ENCODE data around the gene EIF4E1B. TPM values are rescaled to one million over a fixed set of nuclear protein-coding genes. Genes with fewer than 3 reads are reported as not detected.

The EIF4E1B gene
- polyA plus RNA-seq, 1 donor from 2014 or later, result 0.82 TPM

GRCh38 chr5:176675676-176676360, 45.3 kb downstream of the EIF4E1B start:
- no peaks in the 10 kb centered on the region for H3F3A ChIP-seq (ENCODE audit: insufficient read depth, low read length, poor library complexity, severe bottlenecking)
- H3K9me2 ChIP-seq (ENCODE audit: insufficient read depth, low read length), result no peaks in the 10 kb centered on the region
- no peaks in the 10 kb centered on the region for H4K20me1 ChIP-seq (ENCODE audit: insufficient read depth)
- no peaks in the 10 kb centered on the region for H3K36me3 ChIP-seq (ENCODE audit: insufficient read depth, low read length)
- no peak overlapping the region for H3K4me3 ChIP-seq (ENCODE audit: low read length)
- H3K9me3 ChIP-seq (ENCODE audit: low read length), result no peaks in the 10 kb centered on the region
- H3K27ac ChIP-seq (ENCODE audit: low read length), result no peak overlapping the region
- H3K79me2 ChIP-seq (replicated peaks; ENCODE audit: insufficient read depth, low read length), result no peaks in the 10 kb centered on the region
- no peak overlapping the region for H3K4me2 ChIP-seq (ENCODE audit: low read length)
- H2AFZ ChIP-seq (ENCODE audit: low read depth, low read length), result no peak overlapping the region
- H3K9ac ChIP-seq (ENCODE audit: low read length), result no peak overlapping the region
- H3K27me3 ChIP-seq (ENCODE audit: insufficient read depth, low read depth, low read length), result no peaks in the 10 kb centered on the region
- no peak for TF ChIP-seq SMC3 (conservative IDR thresholded peaks at IDR 0.05; ENCODE audit: poor library complexity)
- TF ChIP-seq RAD21 (conservative IDR thresholded peaks at IDR 0.05), result no peak
- TF ChIP-seq EP300 (conservative IDR thresholded peaks at IDR 0.05; ENCODE audit: poor library complexity, severe bottlenecking), result no peak
- TF ChIP-seq TAF1 (IDR thresholded peaks at IDR 0.05; ENCODE audit: low read depth), result no peak
- TF ChIP-seq, protein P1, sequence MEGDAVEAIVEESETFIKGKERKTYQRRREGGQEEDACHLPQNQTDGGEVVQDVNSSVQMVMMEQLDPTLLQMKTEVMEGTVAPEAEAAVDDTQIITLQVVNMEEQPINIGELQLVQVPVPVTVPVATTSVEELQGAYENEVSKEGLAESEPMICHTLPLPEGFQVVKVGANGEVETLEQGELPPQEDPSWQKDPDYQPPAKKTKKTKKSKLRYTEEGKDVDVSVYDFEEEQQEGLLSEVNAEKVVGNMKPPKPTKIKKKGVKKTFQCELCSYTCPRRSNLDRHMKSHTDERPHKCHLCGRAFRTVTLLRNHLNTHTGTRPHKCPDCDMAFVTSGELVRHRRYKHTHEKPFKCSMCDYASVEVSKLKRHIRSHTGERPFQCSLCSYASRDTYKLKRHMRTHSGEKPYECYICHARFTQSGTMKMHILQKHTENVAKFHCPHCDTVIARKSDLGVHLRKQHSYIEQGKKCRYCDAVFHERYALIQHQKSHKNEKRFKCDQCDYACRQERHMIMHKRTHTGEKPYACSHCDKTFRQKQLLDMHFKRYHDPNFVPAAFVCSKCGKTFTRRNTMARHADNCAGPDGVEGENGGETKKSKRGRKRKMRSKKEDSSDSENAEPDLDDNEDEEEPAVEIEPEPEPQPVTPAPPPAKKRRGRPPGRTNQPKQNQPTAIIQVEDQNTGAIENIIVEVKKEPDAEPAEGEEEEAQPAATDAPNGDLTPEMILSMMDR (IDR thresholded peaks at IDR 0.05; ENCODE audit: poor library complexity, severe bottlenecking), result no peak
- TF ChIP-seq POLR2AphosphoS5 (IDR thresholded peaks at IDR 0.05), result no peak
- TF ChIP-seq MXI1 (conservative IDR thresholded peaks at IDR 0.05; ENCODE audit: poor library complexity, severe bottlenecking), result no peak
- TF ChIP-seq, protein P2, sequence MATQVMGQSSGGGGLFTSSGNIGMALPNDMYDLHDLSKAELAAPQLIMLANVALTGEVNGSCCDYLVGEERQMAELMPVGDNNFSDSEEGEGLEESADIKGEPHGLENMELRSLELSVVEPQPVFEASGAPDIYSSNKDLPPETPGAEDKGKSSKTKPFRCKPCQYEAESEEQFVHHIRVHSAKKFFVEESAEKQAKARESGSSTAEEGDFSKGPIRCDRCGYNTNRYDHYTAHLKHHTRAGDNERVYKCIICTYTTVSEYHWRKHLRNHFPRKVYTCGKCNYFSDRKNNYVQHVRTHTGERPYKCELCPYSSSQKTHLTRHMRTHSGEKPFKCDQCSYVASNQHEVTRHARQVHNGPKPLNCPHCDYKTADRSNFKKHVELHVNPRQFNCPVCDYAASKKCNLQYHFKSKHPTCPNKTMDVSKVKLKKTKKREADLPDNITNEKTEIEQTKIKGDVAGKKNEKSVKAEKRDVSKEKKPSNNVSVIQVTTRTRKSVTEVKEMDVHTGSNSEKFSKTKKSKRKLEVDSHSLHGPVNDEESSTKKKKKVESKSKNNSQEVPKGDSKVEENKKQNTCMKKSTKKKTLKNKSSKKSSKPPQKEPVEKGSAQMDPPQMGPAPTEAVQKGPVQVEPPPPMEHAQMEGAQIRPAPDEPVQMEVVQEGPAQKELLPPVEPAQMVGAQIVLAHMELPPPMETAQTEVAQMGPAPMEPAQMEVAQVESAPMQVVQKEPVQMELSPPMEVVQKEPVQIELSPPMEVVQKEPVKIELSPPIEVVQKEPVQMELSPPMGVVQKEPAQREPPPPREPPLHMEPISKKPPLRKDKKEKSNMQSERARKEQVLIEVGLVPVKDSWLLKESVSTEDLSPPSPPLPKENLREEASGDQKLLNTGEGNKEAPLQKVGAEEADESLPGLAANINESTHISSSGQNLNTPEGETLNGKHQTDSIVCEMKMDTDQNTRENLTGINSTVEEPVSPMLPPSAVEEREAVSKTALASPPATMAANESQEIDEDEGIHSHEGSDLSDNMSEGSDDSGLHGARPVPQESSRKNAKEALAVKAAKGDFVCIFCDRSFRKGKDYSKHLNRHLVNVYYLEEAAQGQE (IDR thresholded peaks at IDR 0.05; ENCODE audit: borderline replicate concordance), result no peak
- no peak for TF ChIP-seq EZH2 (IDR thresholded peaks at IDR 0.05; ENCODE audit: borderline replicate concordance, insufficient read depth, low read length, poor library complexity, severe bottlenecking)

DNA sequence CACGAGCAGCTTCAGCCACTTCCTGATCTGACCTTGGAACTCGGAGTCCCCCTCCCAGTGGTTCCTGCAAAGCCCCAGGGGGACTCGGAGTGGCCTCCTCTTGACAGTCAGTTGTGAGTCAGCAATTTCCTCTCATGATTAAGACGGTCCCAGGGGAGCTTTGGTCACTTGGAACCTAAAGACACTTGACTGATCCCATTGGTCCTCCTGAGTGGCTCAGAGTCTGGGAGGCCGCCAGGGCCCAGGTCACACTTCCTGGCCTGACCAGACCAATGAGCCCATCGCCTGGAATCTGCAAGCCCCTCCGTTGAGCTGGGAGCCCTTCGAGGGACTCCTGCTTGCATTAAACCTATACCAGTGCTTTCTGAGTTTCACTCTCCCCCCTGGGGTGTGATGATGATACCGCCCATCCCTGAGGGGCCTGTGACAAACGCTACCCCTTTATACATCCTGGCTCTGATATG, 45.9 kb downstream of the EIF4E1B start:
- no peaks in the 10 kb centered on the region for H3K79me2 ChIP-seq (replicated peaks; ENCODE audit: insufficient read depth, low read length)
- no peaks in the 10 kb centered on the region for H3F3A ChIP-seq (ENCODE audit: insufficient read depth, low read length, poor library complexity, severe bottlenecking)
- H3K9ac ChIP-seq (ENCODE audit: low read length), result no peak overlapping the region
- no peaks in the 10 kb centered on the region for H3K27me3 ChIP-seq (ENCODE audit: insufficient read depth, low read depth, low read length)
- no peaks in the 10 kb centered on the region for H3K36me3 ChIP-seq (ENCODE audit: insufficient read depth, low read length)
- H3K4me2 ChIP-seq (ENCODE audit: low read length), result no peak overlapping the region
- H3K9me2 ChIP-seq (ENCODE audit: insufficient read depth, low read length), result no peaks in the 10 kb centered on the region
- no peak overlapping the region for H3K27ac ChIP-seq (ENCODE audit: low read length)
- no peaks in the 10 kb centered on the region for H3K9me3 ChIP-seq (ENCODE audit: low read length)
- H4K20me1 ChIP-seq (ENCODE audit: insufficient read depth), result no peaks in the 10 kb centered on the region
- H3K4me3 ChIP-seq (ENCODE audit: low read length), result no peak overlapping the region
- no peak for TF ChIP-seq RAD21 (conservative IDR thresholded peaks at IDR 0.05)
- no peak for TF ChIP-seq SMC3 (conservative IDR thresholded peaks at IDR 0.05; ENCODE audit: poor library complexity)
- TF ChIP-seq MXI1 (conservative IDR thresholded peaks at IDR 0.05; ENCODE audit: poor library complexity, severe bottlenecking), result no peak
- no peak for TF ChIP-seq EP300 (conservative IDR thresholded peaks at IDR 0.05; ENCODE audit: poor library complexity, severe bottlenecking)
- TF ChIP-seq, protein P1 (IDR thresholded peaks at IDR 0.05; ENCODE audit: poor library complexity, severe bottlenecking), result no peak
- TF ChIP-seq TAF1 (IDR thresholded peaks at IDR 0.05; ENCODE audit: low read depth), result no peak
- no peak for TF ChIP-seq EZH2 (IDR thresholded peaks at IDR 0.05; ENCODE audit: borderline replicate concordance, insufficient read depth, low read length, poor library complexity, severe bottlenecking)
- TF ChIP-seq POLR2AphosphoS5 (IDR thresholded peaks at IDR 0.05), result no peak
- TF ChIP-seq, protein P2 (IDR thresholded peaks at IDR 0.05; ENCODE audit: borderline replicate concordance), result no peak
- no peak overlapping the region for H2AFZ ChIP-seq (ENCODE audit: low read depth, low read length)

Measured in neural cell (in vitro differentiated cells).